HG03108 (cell line): ENCODE results near the gene MAMDC2.

Source experiments
- ATAC-seq: cut with Tn5 transposase; IDR thresholded peaks from one replicate; pipeline ENCODE4 v1.9.1; 2021; ENCODE audit warnings: moderate library complexity; ENCODE audit not compliant: unreplicated experiment

The MAMDC2 gene

DNA sequence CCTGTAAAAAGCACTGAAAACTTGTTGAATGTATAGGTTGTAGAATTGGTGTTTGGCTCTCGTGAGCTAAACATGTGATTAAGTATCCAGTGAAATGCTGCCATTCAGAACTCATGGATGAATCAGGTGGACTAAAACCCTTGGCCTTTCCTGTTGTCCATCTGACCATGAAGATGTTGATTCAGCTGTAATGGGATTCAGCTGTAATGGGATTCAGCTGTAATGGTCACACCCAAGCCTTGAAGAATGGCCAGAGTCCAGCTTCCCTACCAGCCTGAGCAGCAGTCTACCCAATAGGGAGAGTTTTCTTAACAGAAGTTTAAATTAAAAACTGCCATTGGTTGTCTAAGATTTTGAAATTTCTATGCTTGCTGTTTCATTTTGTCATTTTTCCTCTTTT, 18.1 kb downstream of the MAMDC2 start:
- no peak for ATAC-seq

DNA sequence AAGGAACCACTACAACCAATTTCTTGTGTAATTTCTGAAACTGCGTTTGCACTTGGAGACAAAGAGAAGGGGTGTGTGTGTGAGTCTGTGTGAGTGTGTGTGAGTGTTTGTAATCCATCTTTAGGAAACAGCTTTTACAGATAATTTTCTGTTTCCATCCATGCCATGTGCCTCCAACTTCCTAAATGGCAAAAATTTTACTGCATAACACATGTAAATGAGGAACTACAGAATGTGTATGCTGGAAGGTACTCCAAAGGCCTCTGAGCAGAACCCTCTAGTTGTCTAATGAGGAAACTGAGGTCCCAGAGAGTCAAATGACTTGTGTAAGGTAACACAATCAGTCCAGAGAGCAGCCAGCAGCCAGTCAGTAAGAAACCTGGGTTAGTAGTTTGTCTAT, 20.8 kb downstream of the MAMDC2 start:
- no peak for ATAC-seq

DNA sequence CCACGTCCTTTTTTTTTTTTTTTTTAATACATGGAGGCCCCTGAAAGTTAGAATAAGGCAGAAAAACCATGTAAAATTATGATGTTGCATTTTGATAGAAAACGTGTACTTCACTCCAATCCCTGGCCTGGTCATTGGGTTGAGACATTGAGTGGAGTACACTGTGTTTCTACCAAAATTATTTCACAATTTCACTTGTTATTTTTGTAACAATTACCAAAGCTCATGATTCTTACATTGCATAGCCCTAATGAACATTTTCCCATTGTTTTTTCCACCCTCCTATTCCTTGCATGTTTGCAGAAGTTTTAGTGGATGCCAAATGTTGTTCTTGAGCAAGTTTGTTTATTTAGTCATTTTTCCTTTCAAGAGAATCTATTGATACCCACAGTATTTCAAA, 21.9 kb downstream of the MAMDC2 start:
- ATAC-seq: no peak

DNA sequence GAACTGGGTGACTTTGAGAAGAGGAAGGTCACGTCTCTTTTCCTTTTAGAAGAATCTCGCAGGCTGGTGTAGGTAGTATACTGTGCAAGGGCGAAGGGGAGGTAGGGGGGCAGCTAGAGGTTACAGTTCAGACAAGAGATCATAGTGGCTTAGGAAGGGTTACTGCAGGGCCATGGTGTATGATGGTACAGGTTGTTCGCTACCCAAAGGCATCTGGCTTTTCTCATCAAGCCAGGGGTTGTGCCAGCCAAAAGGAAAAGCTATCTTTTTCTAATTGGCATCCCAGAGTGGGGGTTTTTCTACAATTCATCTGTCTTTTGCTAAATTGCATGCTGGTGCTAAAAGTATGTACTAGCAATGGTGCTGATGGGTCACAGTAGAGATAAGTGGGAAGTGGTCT, 22.8 kb downstream of the MAMDC2 start:
- ATAC-seq: no peak

DNA sequence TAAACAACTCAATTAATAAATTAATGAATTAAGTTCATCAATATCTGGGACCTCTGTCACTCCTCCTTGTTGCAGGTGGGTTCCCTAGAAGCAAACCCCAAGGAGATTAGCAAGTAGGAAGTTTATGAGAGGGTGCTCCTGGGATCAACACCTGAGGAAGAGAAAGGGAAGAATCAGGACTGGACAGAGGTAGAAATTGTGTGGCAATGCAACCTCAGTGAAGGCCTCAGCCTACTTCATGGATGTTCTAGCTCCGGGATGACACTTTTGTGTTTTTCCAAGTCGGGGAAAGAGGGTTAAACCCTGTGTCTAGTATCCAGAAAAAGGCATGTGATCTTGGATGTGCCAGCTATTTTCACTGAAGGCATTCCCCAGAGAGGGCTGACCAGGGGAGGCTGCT, 23.2 kb downstream of the MAMDC2 start:
- ATAC-seq: no peak

DNA sequence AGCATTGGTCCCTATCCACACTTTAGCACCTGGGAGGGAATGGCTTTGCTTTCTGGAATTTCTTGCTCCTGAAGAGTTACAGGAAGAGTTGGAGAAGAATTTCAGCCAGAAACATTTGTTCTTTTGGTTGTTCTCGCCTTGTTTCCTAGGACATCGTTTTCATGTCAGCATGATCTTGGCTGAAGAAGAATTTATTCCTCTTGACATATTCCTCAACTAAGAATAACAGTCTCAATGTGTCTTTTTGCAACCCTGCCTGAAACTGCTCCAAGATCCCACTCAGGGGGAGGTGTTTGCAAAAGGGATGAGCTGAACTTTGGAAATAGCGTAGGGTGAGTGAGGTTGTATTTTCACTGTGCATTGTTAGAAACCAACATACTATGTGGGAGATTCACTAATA, 26.1 kb downstream of the MAMDC2 start:
- no peak for ATAC-seq

DNA sequence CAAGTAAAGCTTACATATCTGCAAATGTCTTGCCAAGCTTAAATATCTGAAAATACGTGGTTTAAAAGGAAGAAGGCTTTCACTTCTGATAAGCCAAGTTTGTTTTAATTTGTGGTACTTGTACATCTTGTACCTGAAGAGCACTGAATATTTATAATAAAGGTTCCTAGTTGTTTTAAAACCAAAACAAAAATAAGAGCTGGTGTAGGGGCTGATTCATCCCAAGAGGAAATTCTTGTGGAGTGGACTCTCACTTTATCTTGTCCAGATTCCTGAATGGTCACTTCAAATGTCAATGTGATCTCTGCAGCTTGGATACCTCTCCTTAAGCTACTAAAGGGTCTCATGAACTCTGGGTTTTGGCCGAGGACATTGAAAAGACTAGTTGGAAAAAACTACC, 29.5 kb downstream of the MAMDC2 start:
- no peak for ATAC-seq

DNA sequence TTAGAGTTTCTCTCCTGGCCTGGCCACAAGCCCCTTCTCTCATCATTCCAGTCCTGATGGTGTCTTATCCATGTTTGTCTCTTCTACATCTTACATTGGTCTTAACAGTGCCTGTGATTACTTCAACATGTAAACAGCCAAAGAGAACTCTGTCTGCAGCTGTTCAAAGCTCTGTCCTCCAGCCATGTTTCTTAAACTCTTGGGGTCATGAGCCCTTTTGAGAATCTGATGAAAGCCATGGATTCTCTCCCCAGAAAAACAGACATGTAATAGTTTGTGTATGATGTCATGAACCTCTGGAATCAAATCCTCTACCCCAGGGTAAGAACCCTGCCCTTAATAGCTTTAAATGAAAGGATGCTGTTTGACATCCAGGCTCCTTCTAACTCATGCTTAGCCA, 30.1 kb downstream of the MAMDC2 start:
- ATAC-seq: no peak

DNA sequence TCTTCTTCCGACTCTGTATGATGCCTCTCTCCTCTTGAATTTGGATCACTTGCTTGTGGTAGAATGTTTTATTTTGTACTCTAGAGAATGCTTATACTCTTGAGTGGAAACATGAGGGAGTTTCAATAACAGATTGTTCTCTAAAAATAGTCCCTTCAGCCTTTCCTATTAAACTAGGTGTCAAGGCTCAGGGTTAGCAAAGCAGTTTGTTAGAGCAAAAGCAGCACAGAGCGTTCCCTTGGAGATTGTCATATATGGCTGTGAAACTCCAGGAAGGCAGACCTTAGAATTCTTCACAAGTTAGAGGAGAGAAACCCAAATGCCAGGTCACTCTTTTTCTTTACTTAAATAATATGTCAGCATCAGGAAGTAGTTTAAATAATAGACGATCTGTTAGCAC, 33.0 kb downstream of the MAMDC2 start:
- no peak for ATAC-seq

DNA sequence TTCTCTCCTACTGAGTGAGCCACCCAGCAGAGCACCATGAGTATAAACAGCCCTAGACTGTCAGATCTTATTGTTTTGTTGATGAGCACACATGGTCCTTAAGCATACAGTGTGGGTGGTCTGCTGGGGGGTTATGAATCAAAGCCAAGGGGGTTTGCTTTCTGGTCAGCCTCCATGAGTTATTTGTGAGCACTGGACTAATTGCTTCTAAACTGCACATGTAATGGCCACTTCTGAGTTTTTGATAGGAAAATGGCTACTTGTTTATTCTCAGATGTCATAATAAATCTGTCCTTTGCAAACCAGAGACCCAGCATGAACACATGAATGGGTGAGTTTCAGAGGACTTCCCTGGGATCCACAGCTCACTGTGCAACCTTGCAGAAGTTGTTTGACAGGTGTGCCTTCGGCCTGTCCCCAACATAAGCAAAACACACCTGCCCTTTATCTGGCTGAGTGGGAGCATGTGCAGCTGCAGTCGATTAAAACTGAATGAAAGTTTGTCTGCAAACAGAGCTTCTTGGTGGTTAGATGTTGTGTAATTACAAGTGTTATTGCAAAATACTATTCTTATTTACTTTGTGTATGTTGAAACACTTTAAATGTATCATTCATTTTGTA, 35.9 kb downstream of the MAMDC2 start:
- no peak for ATAC-seq

DNA sequence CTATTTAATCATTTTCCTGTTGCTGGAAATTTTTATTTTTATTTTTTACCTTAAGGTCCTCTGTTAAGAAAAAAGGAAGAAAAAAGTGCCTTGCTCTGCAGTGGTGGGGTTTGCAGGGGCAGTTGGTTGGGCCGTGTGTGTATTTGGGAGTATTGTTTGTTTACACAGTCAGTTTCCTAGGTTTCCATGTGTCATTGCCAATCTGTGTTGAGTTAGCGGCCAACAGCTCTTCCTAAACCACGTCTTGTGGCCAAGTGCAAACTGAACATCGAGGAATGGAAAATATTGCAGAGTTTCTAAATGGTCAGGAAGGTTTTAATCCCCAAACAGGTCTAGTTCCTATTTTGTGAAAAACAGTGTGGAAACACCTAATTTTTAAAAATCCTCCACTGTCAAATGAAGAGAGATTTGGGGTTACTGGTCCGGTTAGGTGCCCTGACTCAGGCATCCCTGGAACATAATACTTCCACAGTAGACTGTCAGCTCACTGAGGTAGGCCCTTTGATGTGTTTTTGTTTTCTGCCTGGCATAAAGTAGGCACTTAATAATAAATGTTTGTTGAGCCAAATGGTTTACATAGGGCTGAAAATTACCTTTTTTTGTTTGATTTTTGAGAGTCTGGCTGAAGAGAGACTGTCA, 37.0 kb downstream of the MAMDC2 start:
- no peak for ATAC-seq

DNA sequence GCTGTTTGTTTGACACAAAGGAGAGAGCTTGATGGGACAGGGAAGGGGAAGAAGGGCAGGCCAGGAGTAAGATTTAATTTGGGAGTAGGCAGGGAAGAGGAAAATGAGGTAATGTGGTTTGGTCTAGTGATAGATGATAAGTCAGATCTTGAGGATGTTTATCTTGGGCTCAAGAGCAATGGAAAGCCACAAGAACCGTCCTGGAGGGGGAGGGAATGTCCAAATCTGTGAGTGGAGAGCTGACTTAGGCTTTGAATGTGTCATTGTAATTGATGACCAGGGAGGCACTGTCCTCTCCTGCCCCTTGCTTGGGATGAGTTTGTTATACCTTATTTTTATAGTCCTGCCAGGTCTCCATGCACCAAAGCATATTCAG, 37.5 kb downstream of the MAMDC2 start:
- ATAC-seq: no peak

DNA sequence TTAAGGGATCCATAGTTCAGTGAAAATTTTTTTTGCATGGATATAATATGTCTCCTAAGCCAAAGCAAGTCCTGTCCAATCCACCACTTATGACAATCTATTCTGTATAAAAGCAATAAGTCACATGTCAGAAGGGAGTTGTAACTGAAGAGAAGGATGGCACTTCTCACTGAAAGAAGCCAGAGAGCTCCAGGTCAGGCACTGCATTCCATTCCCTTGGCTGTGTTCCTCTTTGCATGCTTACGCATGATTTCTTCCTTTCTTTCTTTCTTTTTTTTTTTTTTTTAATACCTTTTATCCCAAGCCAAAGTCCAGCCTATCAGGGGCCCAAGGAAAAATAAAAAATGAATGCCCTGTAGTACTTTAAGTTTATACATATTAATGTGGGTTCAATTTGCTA, 39.8 kb downstream of the MAMDC2 start:
- ATAC-seq: no peak

DNA sequence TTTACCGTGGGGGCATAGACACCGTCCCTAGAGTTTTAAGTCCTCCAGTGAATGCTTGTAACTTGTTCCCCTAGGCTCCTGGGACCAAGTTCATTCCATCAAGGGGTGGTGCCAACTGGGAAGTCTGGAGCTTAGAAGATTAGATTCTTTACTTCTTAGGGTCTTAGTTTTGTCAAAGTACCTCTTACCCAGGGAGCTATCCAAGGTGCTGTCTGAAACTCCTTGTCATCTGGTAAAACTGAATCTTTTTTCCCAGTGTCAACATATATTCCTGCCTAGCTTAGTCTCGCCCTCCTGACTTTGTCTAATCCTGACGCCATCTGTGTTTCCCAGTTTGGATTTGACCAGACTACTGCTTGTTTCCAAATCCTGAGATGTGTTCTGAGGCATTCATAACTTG, 41.6 kb downstream of the MAMDC2 start:
- ATAC-seq: no peak

DNA sequence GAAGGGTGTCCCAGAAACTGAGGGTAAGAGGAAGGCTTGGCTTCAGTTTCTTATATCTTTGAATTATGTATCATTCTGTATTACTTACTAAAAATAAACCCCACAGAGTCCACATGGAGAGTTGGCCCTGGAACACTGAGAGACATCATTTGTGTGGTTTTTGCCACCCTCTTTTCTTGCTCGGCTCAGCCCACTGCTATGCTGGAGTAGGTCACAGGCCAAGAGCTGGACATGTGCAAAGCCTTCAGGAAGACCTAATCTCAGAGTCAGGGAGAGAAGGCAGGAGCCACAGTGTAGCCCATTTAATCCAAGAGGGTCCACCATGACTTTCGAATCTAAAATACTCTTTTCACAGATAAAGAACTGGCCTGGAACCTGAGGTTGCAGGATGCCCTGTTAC, 47.5 kb downstream of the MAMDC2 start:
- ATAC-seq: no peak

DNA sequence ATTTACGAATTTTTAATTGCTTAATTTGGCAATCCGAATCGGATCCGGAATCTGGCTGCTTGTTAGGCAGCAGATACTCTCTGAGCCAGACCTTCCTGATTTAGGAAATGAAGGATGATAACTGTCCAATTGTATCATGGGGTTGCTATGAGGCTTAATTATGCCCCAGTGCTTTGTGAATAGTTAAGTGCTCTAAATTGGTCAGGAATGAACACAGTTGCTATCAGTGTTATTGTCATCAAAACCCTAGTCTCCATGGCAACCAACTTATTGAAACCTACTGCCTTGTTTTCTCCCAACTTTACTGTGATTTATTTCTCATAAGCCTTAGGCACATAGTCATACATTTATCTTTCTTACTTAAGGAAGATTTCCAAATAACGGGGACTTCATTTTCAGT, 47.9 kb downstream of the MAMDC2 start:
- ATAC-seq: no peak

DNA sequence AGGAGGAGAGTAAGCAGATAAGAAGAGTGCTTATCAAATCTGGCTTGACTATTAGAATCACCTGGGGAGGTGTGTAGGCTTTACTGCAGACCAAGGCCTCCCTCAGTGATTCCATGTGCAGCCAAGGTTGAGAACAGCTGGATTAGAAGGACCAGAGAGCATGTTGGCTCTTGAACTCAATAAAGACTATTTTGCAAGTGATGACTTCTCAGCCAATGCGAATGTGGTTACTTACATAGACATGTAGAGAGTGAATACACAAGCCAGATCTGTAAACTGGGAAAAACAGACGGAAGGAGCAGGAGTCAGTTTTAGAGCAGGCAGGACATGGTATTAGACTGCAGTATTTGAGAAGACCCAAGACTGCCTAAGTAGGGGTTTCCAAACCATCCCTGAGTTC, 48.5 kb downstream of the MAMDC2 start:
- ATAC-seq: no peak

DNA sequence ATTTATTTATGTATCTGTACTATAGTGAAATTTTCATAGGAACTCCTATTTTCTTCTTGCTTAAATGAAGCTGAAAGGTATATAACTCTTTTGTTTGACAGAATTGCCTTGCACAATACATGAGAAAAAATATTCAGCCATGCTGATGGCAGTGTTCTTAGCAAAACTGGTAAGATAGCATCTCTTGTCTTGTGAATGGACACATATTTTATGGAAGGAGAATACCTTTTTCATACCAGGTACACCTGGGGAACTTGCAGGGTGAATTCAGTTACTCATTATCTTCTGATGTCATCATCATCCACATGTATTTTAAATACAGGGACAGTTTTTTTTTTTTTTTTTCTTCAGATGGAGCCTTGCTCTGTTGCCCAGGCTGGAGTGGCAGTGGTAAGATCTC, 49.4 kb downstream of the MAMDC2 start:
- no peak for ATAC-seq

DNA sequence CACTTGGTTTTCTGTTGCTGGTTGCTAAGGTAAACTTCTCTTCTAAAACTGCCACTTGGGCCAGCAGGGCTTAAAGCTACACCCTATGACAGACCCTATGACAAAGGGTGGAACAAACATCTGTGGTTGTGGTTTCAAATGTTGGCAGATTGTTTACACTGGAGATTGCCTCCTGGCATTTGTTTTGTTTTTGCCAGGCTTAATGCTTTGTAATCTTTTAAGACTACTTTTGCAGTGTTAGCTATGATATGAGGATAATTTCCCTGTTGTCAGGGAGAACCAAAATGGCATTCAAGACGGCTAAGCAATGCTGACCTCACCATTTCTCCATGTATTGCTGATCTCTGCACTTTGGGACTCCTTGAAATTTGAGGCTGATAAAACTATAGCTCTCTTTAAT, 50.3 kb downstream of the MAMDC2 start:
- no peak for ATAC-seq

DNA sequence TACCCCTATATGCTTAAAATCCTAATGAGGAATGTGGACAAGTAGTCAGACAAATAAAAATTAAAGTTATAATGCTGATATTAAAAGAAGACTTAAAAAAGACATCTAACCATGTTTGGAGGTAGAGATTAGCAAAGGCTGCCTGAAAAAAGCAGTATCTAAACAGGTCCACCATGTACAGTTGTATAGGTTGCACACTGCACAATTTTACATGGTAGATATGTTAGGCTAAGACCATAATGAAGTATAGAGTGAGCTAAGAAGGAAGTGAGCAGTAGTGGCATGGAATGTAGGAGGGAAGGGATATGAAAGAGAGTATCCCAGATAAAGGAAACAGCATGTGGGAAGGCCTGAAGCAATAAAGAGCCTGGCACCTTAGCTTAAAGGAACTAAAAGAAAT, 51.1 kb downstream of the MAMDC2 start:
- ATAC-seq: no peak

DNA sequence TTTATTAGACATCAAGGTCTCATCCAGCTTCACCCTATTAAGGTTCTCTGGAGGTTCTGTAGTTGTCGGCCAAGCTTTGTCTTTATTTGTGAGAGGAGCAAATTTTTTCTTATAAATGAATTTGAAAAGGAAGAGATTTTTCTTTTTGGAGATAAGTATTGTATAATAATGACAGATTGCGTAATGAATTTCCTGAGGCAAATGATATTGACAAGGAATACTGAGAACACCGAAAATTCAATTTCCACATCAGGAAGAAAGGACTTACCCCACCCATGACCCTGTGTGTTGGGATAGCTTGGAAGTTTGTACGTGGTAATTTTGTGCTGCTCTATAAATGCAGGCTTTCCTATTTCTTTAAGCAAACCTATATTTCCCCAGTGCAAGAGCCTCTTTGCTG, 53.5 kb downstream of the MAMDC2 start:
- ATAC-seq: no peak

DNA sequence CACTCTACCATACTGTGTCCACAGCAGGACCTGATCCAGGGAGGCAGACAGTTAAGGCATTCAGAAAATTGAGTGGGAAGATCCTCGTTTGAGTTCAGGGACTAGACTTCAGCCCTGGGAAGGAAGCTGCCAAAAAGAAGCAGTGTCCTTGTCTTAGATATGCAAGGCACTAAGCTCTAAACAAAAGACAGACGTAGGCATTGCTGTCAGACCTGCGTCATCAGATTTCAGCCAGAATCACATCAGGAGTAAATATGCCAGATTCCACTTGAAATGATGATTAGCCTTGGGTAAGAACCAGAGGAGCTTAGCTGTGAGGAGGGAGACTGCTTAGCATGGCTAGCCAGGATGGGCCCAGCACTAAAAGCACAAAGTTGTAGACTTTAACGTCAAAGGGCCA, 56.7 kb downstream of the MAMDC2 start:
- ATAC-seq: no peak

DNA sequence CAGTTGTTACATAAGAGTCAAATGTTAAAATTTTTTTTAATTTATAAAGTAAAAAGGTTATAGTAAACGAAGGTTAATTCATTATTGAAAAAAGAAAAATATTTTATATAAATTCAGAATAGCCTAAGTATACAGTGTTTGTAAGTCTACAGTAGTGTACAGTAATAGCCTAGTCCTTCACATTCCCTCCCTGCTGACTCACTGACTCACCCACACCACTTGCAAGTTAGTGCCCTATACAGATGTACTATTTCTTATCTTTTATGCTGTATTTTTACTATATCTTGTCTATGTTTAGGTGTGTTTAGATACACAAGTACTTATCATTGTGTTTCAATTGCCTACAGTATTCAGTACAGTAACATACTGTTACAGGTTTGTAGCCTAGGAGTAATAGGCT, 57.6 kb downstream of the MAMDC2 start:
- no peak for ATAC-seq
